ENCODE data around the gene ZNF391.
"Not testable (repeated sequence)": the region's sequence is repeated elsewhere in the genome, so short reads cannot be mapped to it uniquely, and the experiment has no call there.

Gene ZNF391

GRCh38 chr6:27424851-27425250, 36.3 kb downstream of the ZNF391 start:
- not testable (repeated sequence) for DNase-seq

GRCh38 chr6:27426045-27426620, 37.6 kb downstream of the ZNF391 start:
- DNase-seq: no peak

GRCh38 chr6:27428502-27428901, 39.9 kb downstream of the ZNF391 start:
- no peak for DNase-seq

- DNase-seq: no peak
Observed at GRCh38 chr6:27428966-27429365, 40.4 kb downstream of the ZNF391 start.

- no peak for DNase-seq
Observed at GRCh38 chr6:27433714-27434113, 45.2 kb downstream of the ZNF391 start.

GRCh38 chr6:27439371-27439770, 50.8 kb downstream of the ZNF391 start:
- no peak for DNase-seq

- DNase-seq: no peak
Observed at GRCh38 chr6:27441001-27441400, 52.4 kb downstream of the ZNF391 start.

- DNase-seq: no peak
Observed at GRCh38 chr6:27442932-27443331, 54.4 kb downstream of the ZNF391 start.

GRCh38 chr6:27448456-27448855, 59.9 kb downstream of the ZNF391 start:
- no peak for DNase-seq

- no peak for DNase-seq
Observed at GRCh38 chr6:27451660-27452390, 63.3 kb downstream of the ZNF391 start.

GRCh38 chr6:27452496-27452897, 63.9 kb downstream of the ZNF391 start:
- no peak for DNase-seq
